HG03280 (cell line): ENCODE measurements around the gene RNF187.

ENCODE experiments used
- ATAC-seq: cut with Tn5 transposase; IDR thresholded peaks from one replicate; pipeline ENCODE4 v1.9.1; 2021; ENCODE audit warnings: mild to moderate bottlenecking, moderate library complexity; ENCODE audit not compliant: unreplicated experiment

RNF187 gene

GRCh38 chr1:228507961-228508652 lies 20.9 kb downstream of the RNF187 start:
- no peak for ATAC-seq

- ATAC-seq, result no peak
These were observed 21.7 kb downstream of the RNF187 start for GRCh38 chr1:228508840-228509415.

GRCh38 chr1:228510101-228510802 lies 23.1 kb downstream of the RNF187 start:
- no peak for ATAC-seq

- no peak for ATAC-seq
These were observed 23.7 kb downstream of the RNF187 start for GRCh38 chr1:228510803-228511413.

GRCh38 chr1:228511546-228512445 lies 24.6 kb downstream of the RNF187 start:
- ATAC-seq, result no peak

GRCh38 chr1:228512781-228513198 lies 25.6 kb downstream of the RNF187 start:
- no peak for ATAC-seq

- no peak for ATAC-seq
These were observed 26.2 kb downstream of the RNF187 start for GRCh38 chr1:228513236-228513900.

- no peak for ATAC-seq
These were observed 27.2 kb downstream of the RNF187 start for GRCh38 chr1:228514421-228514820.

- ATAC-seq, result no peak
These were observed 28.1 kb downstream of the RNF187 start for GRCh38 chr1:228515200-228515834.

GRCh38 chr1:228517655-228518054 lies 30.5 kb downstream of the RNF187 start:
- no peak for ATAC-seq

GRCh38 chr1:228527596-228527995 lies 40.4 kb downstream of the RNF187 start:
- ATAC-seq, result no peak

GRCh38 chr1:228528612-228529011 lies 41.4 kb downstream of the RNF187 start:
- no peak for ATAC-seq

GRCh38 chr1:228530086-228530758 lies 43.0 kb downstream of the RNF187 start:
- no peak for ATAC-seq

GRCh38 chr1:228530951-228531731 lies 44.0 kb downstream of the RNF187 start:
- no peak for ATAC-seq

- ATAC-seq, result no peak
These were observed 51.6 kb downstream of the RNF187 start for GRCh38 chr1:228538831-228539230.

- ATAC-seq, result no peak
These were observed 53.2 kb downstream of the RNF187 start for GRCh38 chr1:228540161-228540917.

- ATAC-seq, result no peak
These were observed 54.5 kb downstream of the RNF187 start for GRCh38 chr1:228541725-228542124.

- no peak for ATAC-seq
These were observed 55.2 kb downstream of the RNF187 start for GRCh38 chr1:228542376-228542775.
